HG03575 (cell line): ENCODE measurements around the gene WFS1.

Experiments
- ATAC-seq: cut with Tn5 transposase; IDR thresholded peaks from one replicate; pipeline ENCODE4 v1.9.1; 2021; ENCODE audit not compliant: unreplicated experiment, insufficient number of reproducible peaks, low FRiP score; ENCODE audit errors: extremely low read depth

The WFS1 gene

DNA sequence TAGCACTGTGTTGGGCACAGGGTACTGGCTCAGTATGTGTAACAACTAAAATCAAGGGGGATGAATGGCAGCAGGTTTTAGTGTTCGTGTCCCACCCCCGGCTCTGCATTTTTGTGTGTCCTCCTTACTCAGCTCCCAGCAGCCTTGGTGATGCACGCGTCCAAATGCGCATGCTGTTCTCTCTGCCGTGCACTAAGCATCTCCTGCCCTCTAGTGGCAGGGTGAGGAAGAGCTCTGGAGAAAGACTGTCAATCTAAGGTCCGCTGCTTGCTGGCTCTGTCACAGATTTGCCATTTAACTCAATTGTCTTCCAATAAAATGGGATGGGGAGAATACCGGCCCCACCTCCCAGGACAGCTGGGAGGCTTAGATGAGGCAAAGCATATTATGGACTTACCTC, 61.4 kb downstream of the WFS1 start:
- ATAC-seq: no peak

DNA sequence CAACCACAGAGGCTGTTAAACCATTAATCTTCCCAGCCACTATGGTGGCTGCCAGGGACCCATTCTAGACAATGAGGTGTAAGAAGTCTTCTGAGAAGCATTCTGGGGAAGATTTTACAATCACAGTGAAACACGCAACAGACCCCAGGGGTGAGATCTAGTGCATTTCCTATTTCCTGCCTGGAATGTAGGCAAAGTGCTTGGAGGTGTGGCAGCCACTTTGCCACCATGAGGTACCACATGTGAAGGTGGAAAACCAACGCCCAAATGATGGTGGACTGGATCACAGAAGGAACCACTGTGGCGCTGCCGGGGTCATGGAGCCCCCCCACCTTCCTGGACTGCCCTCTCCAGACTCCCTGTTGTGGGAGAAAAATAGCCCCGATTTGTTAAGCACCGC, 61.8 kb downstream of the WFS1 start:
- no peak for ATAC-seq

DNA sequence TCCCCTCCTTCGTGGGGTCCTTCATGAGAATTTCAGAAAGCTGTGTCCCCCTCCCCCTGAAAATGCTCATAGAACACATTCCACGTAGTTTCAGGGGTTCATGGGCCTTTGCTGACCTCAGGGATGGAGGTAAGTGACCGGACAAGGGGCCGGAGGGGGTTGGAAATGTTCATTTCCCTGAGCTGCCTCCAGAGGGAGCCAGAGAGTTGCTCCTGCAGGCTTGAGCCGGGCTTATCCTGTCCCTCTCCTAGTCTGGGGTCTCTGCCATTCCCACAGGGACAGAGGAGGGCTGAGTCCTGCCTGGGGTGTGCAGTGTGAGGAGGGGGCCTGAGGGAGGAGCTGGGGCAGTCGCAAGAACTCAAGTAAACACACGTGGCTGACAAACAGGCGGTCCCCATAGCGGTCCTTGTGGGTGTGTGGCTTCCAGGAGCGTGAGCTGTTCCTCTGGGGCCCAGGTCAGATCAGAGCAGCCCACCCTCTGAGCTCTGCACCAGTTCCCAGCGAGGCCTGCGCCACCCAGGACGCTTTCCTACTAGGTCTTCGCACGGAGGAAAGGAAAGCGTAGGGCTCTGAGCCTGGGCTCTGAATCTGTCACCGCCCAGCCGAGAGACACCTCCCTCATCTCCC, 62.5 kb downstream of the WFS1 start:
- ATAC-seq: no peak

GRCh38 chr4:6332669-6333050, 63.0 kb downstream of the WFS1 start:
- ATAC-seq: no peak

- ATAC-seq: no peak
Measured at GRCh38 chr4:6333301-6334202, 63.9 kb downstream of the WFS1 start.

- ATAC-seq: no peak
Measured at GRCh38 chr4:6334203-6334887, 64.7 kb downstream of the WFS1 start.

DNA sequence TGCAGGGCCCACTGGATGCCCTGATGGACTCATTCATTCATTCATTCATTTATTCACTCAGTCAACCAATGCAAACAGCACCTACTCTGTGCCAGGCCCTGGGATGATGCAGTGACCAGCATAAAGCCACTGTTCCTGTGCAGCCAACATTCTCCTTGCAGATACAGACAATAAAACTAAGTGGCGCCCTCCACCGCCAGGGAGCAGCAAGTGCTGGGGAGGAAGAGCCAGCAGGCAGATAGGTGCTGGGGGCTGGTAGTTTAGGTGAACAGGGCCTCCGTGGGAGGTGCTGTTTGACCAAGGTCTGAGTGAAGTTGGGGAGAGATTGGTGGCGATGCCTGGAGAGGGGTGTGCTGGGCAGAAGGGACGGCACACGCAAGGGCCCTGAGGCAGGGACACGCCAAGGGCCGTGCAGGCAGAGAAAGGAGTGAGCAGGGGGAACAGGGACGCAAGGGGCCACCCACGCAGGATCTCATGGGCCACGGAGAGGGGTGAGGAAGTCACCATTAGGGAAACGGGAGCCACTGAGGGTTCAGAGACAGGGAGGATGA, 65.5 kb downstream of the WFS1 start:
- ATAC-seq: no peak

DNA sequence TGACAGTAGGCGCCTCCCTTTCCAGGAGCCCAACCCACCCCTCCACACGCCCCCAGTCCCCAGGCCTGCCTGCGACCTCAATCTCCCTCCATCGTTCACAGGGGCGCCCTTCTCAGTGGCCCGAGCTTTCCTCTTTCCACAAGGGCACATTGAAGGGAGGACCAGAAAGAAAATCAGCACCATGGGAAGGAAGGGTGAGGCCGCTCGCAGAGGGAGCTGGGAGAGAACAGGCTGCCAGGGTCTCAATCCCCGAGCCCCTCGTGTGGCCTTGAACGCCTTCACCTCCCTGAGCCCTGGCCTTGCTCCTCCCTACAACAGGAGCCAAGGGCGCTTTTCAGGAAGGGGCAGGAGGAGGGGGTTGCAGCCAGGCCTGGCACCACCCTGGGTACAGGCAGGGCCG, 66.5 kb downstream of the WFS1 start:
- ATAC-seq: no peak

GRCh38 chr4:6337331-6337935, 67.8 kb downstream of the WFS1 start:
- ATAC-seq: no peak

DNA sequence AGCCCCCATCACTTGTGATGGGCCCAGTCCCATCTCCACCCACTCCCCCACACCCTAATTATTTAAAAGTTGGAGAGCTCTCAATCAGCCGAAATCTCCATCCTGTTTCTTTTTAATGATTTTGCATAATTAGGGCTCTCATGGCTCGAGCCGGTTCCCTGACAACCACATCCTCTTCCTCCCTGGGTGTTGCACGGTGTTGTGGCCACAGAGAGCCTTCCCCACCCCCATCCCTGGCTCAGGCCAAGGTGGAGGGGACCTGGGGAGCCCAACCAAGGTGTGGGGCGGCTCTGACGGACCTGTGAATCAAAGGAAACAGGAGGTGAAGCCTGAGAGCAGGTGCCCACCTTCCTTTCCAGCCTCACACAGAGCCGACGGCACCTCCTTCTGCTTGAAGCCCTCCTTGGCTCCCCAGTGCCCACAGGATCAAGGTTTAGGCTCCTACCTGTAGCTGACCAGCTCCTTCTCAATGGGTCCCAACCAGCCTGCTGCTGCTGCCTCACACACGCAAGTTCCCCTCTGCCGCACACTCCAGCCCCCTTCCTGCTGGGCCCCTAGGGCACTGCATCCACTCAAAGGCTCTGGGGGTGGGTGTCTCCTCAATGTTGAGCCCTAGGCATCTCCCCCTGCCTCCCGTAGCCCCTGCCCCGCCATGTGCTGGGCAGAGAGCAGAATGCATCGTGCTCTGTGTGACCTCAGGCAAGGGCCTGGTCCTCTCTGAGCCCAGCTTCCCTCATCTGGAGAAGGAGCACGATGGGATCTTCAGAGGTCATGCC, 68.7 kb downstream of the WFS1 start:
- ATAC-seq: no peak

- no peak for ATAC-seq
Measured at GRCh38 chr4:6338951-6339817, 69.5 kb downstream of the WFS1 start.

DNA sequence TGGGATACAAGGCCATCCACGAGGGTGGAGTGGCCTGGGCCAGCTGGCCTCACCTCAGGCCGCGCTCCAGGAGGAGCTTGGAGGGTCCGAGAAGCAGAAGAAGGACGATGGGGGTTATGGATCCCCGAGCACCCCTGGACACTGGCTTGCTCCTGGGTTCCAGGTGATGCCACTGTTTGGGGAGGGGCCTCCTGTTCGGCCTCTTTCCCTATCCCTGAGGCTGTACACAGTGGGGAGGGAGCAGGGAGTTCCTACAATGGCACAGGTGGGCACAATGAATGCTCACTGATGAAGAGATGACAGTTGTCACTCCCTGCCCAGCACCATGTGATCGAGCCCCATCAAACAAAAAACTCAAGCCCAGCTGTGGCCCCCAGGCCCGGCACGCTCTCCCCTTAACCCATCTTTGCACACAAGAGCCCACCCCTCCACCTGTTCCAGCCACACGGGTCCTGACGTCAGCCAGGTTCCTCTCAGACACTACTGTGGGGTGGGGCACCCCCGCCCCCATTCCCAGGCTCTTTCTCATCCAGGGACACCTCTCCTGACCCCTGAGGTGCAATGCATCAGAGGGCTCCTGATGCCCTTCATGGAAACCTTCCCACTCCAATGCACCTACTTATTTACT, 70.3 kb downstream of the WFS1 start:
- ATAC-seq: no peak

GRCh38 chr4:6340446-6341015, 70.9 kb downstream of the WFS1 start:
- no peak for ATAC-seq

DNA sequence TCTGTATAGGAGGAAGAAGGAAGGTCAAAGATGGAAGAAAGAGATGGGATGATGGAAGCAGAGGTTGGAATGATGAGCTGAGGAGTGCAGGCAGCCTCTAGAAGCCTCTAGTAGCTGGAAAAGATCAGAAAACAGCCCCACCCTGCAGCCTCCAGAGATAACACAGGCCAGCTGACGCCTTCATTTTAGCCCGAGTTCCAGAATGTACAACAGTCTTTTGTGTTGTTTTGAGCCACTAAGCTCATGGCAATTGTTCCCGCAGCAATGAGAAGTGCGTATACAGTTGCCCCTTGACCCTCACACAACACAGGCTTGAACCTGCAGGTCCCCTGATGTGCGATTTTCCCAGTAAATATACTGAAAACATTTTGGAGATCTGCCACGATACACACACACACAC, 72.0 kb downstream of the WFS1 start:
- no peak for ATAC-seq

DNA sequence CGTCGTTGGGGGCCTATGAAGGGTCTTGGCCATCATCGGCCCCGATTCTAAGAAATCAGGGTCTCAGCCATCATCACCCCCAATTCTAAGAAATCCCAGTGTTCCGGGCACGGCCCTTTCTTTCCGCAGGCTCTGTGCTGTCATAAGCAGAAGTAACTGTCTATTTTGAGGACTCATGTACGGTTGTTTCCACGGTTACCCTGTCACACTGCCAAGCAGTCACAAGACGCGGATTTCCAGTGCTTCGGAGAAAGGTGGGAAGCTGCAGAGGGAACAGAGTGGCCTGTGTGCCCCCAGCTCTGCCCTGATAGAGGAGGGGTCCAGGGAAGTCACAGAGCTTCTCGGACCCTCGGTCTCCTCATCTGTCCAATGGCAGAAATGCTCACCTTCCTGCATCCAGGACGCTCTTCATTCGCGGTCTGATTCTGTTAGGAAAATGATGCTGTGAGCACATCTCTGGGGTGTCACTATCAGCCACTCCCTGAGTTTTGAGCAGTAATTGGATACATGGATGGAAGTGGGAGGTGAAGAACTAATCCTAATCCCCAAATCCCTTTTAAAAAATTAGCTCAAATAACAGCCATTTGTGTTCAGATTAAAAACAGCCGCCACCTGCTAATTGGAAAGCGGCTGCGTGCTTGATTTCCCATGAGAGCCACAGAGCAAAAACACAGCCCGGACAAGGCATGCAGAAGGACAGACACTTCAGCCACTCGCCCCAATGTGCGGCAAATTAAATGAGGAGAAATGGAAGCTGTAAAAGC, 73.1 kb downstream of the WFS1 start:
- no peak for ATAC-seq

GRCh38 chr4:6343939-6344408, 74.3 kb downstream of the WFS1 start:
- no peak for ATAC-seq
